Umbilical cord (tissue), 2 donors: ENCODE results near the gene EXOSC5. TPM values are rescaled to one million over a fixed set of nuclear protein-coding genes. Genes with fewer than 3 reads are reported as not detected.

Source experiments
- DNase-seq: peaks from one replicate; pipeline ENCODE4 v3.0.0-alpha.2; 2015; ENCODE audit warnings: low spot score
- total RNA-seq: library from RNA; depleted of rRNA; stranded (reverse); fragments of >200 nt; gene quantifications from one replicate; pipeline ENCODE4 v1.2.3, GENCODE V29; 2014; ENCODE audit warnings: low replicate concordance; ENCODE audit not compliant: insufficient read depth

EXOSC5 gene
- total RNA-seq, 1 donor from 2014 or later: 15.9 TPM

DNA sequence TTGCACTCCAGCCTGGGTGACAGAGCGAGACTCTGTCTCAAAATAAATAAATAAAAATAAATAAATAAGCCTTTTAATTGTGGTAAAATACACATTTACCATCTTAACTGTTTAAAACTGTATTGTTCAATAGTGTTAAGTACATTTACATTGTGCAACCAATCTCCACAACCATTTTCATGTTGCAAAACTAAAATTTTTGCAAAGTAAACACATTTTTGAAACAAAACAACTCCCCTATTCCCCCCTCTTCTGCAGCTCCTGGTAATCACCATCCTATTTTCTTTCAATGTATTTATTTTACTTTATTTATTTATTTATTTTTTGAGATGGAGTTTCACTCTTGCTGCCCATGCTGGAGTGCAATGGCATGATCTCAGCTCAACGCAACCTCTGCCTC lies 27.4 kb downstream of the EXOSC5 start:
- no peak for DNase-seq

DNA sequence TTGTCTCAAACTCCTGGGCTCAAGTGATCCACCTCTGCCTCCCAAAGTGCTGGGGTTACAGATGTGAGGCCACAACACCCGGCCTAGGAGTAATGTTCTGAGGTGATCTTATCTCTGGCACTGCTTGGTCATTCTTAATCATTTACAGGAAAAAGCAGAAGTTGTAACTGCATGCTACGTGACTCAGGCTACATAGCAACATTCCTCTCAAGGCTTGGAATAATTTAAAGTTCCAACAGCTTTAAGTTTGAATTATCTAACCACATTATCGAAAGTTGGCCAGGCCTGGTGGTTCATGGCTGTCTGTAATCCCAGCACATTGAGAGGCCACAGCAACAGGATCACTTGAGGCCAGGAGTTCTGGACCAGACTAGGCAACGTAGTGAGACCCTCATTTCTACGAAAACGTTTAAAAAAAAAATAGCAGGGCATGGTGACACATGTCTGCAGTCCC lies 29.3 kb downstream of the EXOSC5 start:
- DNase-seq: peak; percentile 90

DNA sequence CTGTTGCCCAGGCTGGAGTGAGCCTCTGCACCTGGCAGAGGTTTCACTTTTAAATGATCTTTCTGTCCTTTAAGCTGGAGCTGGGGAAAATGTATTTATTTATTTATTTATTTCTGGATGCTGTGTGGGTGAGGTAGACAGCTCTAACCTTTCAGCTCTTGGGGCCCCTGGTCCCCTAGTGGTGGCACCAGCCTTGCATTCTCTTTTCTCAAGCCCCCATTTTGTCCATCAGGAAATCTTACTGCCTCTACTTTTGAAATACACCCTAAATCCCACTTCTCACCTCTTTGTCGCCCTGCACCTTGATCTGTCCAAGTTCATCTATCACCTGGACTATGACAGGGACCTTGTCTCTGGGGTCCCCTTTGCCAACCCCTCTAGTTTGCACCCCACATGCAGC lies 31.1 kb downstream of the EXOSC5 start:
- no peak for DNase-seq

DNA sequence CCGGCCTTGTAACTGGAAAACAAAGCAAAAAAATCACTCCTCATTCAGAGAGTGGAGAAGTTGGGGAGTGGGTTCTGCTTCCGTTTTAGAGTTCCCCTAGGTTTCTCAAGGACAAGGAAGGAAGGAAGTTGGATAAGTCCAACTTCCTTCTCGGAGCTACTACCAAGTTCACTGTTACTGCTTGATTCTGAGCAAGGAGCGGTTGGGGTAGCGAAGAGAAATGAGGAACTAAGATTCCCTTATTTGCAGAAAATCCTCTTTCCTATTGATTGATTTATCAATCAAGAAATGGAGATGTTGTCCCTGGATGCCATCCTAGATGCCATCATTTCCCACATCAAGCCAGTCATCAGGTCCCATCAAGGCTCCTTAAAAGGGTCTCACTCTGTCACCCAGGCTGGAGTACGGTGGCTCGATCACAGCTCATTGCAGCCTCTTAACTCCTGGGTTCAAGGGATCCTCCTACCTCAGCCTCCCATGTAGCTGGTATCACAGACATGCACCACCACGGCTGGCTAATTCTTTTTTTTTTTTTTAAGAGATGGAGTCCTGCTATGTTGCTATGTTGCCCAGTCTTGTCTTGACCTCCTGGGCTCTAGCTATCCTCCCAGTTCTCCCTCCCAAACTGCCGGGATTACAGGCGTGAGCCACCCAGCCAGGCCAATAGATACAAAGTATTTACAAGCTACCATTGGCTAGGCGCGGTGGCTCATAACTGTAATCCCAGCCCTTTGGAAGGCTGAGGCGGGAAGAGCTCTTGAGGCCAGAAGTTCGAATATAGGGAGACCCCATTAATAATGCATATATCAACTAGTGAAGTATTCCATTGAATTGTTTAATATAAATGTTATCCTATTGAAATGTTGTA lies 32.4 kb downstream of the EXOSC5 start:
- DNase-seq: no peak

DNA sequence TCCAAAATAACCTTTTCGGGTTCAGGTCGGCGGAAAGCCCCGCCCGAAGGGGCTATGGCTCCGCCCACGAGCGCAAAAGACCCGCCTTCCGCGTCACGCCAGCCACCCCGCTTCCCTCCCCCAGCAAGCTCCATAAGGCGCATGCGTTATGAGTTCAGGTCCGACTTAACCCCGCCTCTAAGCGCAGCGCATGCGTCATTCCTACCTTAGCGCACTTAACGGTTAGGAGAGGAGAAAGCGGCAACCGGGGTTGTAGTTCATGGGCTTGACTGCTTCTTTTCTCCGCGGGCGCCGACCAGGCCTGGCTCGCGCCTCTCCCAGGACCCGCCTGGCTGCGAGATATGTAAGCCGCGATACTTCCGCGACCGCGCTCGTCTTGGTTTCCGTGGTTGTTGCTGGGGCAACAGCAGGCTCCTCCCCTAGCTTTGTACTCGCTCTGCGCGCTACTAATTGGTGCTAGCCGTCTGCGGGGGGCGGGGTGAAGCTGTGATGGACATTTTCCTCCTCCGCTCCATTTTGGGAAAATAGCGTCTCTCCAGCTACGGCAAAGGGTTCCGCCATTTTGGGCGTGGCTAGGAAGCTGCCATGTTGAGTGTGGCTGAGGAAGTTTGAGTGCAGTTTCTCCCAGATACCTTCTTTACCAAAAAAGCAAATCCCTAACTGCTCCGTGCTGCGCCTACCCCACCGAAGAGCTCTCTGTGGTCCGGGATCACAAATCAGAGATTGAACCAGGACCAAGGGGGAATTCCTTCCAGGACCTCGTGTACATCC lies 33.2 kb downstream of the EXOSC5 start, which contains the start of gene B9D2:
TSS of gene B9D2 (minus strand) at position 397 of the 771 bp plus-strand sequence. CDS start 630 bp downstream, outside the sequence.
- DNase-seq: peak; percentile 99

DNA sequence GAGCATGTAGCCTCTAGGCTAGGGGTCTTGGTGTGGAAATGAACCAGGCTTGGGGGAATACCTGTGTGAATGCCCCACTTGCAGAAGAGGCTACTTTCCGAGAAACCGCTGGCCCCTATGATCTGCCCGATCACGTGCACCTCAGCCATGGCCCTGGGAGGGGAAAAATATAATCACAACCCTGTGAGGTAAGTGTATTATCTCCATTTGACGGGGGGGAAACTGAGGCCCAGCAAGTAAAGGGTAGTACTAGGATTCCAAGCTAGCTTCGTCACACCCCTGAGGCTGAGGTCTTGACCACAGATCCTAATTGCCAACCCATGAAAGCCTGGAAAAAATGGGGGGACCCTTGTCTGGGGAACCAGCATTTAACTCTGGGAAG lies 33.8 kb downstream of the EXOSC5 start:
- DNase-seq: no peak

DNA sequence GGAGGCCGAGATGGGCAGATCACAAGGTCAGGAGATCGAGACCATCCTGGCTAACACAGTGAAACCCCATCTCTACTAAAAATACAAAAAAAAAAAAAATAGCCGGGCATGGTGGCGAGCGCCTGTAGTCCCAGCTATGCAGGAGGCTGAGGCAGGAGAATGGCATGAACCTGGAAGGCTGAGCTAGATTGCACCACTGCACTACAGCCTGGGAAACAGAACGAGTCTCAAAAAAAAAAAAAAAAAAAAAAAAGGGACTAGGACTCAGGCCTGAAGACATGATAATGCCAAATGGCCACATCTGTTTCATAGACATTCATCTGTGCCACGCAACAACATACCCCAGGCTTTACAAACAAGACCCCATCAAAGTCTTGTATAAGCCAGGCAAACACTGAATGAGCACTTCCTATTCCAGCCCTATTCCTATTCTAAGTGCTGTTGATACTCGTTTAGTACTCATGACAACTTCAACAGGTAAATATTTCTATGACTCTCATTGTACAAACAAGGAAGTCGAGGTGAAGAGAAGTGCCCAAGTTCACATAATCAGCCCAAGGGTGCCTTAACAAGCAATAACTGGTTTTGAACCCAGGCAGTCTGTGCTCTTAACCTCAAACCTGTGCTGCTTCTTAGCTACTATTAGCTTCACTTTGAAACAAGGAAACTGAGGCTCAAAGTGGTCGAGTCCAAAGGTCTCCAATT lies 34.9 kb downstream of the EXOSC5 start:
- no peak for DNase-seq

DNA sequence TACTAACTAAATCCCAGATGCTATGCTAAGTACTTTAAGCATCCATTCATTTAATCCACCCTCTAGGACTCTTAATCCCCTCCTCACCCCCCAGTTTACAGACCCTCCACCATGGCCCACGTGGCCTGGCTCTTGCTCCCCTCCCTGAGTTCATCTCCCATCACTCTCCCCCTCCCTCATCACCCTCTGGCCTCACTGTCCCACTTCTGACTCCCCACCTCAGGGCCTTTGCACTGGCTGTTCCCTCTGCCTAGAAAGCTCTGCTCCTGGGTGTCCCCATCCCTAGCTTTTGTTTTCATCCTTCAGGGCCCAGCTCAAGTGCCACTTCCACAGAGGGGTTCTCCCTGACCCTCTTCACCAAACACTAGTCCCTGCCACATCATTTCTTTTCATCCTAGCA lies 37.4 kb downstream of the EXOSC5 start:
- DNase-seq: no peak

DNA sequence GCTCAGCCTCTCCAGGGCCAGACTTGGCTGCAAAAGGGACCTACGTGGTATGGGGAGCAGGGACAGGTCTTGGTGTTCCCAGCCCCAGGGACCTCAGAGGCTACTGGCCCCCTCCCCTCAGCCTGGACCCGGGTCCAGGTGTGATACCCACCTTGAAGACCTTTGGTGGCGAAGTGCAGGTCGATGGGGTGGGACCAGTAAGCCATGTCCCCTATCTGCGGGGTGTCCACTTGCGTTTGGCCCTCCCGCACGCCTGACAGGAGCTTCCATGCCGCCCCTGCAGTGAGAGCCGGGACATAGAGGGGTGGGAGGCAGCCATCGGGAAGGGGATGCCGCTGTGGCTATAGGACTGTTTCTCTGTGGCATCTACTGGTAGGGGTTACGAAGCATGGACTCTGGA lies 39.4 kb downstream of the EXOSC5 start:
- DNase-seq: no peak

DNA sequence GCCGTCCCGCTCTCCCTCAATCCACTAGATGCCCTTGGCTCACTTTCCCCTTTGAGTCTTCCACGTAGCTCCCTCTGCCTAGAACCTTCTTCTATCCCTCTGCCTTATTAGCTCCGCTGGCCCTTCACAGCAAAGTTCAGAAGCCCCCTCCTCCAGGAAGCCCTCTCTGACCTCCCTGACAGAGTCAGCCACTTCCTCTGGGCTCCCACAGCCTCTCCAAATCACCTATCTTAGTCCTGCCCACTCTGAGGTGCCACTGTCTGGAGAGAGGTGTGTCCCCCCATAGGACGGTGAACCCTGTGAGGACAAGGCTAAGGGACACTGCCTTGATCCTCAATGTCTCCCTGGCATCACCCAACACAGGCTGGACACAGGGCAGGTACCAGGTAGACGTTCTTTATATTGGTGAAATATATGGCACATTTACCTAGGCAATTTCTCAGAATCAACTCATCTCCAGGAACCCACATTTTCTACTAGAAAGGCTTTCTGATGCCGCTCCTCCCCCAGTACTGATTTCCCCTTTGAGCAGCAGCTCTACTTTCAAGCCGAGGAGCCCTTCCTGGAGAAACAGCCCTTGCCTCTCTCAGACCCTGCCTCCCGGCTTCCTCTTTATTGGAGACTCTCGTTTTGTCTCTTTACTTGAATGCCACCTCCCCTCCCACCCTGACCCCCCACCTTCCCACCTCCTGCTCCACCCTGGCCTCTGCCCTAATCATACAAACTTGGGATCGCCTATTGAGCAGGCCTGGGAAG lies 40.0 kb downstream of the EXOSC5 start:
- no peak for DNase-seq

DNA sequence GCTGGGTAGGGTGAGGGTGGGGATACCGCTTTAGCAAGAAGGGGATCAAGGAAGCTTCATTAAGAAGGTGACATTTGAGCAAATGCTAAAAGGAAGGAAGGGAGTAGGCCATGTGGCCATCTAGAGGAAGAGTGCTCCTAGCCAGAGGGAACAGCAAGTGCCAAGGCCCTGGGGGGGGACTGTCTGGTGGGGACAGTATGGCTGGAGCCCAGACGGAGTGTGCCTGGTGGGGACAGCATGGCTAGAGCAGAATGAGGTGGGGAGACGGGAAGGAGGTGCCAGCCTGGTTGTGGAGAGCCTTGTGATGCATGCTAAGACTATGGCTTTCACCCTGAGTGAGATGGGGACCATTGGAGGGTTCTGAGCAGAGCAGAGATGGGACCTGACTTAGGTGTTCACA lies 41.4 kb downstream of the EXOSC5 start:
- DNase-seq: no peak

DNA sequence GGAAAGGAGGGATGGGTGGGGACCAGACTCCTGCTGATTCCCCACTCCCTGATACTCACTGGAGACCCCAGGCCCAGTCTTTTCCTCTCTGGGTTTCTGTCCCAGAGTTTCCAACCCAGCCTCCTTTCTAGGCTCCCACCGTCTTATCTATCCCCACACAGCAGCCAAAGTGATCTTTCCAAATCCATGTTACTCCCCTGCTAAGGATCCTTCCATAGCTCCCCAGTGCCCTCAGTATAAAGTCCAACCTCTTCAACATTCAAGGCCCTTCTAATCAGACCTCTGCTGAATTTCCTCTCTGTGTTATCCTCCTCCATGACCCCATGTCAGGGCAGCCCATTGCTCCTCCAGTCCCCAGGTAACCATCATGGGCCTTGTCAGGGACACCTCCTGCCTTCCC lies 42.1 kb downstream of the EXOSC5 start:
- DNase-seq: no peak

DNA sequence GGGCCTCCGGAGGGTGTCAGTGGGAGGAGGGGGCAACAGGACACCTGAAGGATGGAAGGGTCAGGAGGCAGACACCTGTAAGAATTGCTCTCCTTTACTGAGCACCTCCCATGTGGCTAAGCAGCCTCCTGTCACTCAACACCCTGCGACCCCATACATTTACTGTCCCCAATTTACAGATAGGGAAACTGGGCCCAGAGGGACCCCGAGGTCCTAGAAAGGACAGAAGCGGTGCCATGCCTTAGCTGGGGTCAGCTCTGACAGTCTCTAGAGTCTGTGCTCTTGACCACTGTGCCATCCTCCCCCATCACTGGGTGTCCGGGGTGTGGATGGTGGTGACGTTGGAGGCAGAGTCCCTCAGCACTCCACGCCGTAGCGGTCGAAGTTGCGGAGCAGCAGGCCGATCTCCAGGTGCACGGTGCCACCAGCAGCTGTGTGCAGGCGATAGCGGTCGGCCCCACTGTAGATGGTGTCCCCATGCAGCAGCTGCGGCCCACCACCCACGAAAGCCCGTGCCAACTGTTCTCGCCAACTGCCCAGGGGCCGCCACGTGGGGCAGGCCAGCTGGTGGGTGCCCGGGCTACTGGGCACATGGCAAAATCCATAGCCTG lies 42.7 kb downstream of the EXOSC5 start:
- DNase-seq: no peak

DNA sequence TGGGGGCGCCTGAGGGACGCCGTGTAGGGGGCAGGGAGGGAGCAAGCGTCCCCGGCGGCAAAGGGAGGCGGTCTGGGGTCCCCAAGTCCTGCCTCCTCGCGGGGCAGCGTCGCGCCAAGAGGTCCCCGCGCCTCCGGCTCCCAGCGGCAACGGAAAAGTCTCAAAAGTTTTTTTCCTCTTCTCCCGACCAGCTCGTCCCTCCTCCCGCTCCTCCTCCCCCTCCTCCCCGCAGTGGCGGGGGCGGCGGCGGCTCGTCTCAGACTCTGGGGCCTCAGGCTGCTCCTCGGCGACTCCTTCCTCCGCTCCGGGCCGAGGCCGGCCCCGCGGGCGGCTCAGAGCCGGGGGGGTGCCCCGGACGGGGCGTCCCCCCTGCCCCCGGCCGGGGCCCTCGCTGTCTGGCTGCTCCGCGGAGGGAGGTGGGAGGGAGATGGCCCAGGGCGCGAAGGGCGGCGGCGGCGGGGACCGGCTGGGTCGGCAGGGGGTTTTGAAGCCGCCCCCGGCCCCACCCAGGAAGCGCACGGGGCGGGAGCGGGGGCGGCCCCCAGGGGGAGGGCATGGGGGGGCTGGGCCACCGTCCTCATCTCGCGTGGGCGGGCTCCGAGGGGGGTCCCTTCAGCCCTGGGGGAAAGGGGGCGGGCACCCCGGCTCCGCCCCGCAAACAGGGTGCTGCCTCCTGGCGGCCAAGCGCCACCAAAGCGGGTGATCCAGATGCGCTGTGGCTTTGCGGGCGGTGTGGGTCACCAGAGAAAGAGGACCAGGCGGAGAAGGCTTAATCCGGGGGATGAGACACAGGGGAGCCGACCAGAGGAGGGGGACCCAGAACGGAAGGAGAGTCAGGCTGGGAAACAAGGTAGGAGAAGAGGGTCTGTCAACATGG lies 43.5 kb downstream of the EXOSC5 start, which contains the start of gene TGFB1:
TSS of gene TGFB1 (minus strand) at position 457 of the 877 bp plus-strand sequence. CDS start 878 bp downstream, outside the sequence.
- DNase-seq: peak; percentile 89

DNA sequence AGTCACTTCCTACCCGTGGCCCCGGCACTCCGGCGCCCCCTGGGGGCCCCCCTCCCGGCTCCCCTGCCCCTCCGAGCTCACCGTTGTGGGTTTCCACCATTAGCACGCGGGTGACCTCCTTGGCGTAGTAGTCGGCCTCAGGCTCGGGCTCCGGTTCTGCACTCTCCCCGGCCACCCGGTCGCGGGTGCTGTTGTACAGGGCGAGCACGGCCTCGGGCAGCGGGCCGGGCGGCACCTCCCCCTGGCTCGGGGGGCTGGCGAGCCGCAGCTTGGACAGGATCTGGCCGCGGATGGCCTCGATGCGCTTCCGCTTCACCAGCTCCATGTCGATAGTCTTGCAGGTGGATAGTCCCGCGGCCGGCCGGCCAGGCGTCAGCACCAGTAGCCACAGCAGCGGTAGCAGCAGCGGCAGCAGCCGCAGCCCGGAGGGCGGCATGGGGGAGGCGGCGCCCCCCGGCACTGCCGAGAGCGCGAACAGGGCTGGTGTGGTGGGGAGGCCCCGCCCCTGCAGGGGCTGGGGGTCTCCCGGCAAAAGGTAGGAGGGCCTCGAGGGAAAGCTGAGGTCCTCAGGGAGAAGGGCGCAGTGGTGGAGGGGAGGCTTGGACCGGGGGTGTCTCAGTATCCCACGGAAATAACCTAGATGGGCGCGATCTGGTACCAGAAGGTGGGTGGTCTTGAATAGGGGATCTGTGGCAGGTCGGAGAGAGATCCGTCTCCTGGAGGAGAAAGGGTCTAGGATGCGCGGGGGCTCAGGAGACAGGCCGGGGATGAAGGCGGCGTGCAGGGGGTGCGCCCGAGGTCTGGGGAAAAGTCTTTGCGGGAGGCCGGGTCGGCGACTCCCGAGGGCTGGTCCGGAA lies 44.3 kb downstream of the EXOSC5 start:
- DNase-seq: peak; percentile 60

DNA sequence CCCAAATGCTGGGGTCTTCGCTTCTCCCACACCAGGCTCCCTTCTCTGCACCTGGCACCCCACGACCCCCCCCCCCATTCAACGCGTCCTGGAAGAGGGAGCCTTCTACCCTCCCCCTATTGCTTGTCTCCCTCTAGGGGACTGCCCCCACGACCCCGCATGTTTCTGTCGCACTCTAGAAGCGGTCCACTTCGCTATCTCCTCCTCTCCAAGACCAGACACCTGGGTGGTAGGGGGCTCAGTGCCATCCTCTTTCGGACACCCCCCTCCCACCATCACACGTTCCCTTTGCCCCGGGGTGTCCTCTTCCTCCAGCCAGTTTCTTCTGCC lies 44.9 kb downstream of the EXOSC5 start:
- no peak for DNase-seq

DNA sequence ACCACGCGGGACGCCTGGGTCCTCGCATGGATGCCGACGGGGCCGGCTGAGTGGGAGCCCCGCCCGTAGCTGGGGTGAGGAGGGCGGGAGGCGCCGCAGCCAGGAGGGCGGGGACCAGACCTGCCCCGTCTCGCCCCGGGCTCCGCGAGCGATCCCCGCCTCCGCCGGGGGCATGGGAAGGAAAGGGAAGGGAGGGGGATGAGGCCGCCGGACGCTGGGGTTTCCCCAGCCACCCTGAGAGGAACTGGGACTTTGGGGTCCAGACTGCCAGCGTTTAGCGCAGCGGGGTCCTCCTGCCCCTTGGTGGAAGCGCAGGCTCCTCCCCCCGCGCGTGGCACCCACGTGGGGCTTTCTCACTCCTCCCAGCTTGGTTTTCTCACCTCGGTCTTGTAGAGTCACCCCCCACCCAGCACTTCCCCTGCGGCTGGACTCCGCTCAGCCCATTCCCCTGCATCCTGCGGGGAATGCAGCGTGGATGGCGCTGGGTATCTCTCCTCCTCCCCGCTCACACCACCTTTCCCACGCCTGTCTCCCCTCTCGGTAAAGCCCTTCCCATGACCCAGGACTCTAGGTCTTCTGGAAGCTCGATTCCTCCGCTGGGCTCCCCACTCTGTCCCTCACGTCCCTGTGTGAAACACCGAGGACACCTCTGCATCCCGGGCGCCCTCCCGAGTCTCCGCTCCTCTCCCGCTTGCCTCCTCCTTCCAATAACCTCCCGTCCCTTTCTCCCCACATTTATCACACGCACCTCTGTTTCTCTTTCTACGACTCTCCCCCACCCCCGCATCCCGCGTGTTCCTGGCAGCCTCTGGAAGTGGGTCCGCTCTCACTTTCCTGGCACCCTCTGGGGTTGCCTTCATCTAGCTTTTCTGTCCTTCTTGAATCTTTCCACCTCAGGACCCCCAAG lies 45.6 kb downstream of the EXOSC5 start:
- DNase-seq: peak; percentile 81
